Liver (tissue), 9 donors: ENCODE results near the gene CAPN1. TPM values are rescaled to one million over a fixed set of nuclear protein-coding genes. Genes with fewer than 3 reads are reported as not detected.

Experiments
- DNase-seq: peaks from one replicate; pipeline ENCODE4 v3.0.0-alpha.2; 2017; ENCODE audit warnings: low spot score
- H3K27ac ChIP-seq, 2 donors: one replicate each; pipeline ENCODE4 v1.7.0; 2013; ENCODE audit warnings: inconsistent platforms in 2 of 2, low read length in 2 of 2, control low read depth in 1 of 2, low read depth in 1 of 2, mild to moderate bottlenecking in 1 of 2
- H3K27me3 ChIP-seq, 4 donors: one replicate each; pipeline versions ENCODE4 v1.6.1 to v1.7.0; 2013; ENCODE audit warnings: low read length in 3 of 4, inconsistent platforms in 1 of 4, mild to moderate bottlenecking in 1 of 4, moderate library complexity in 1 of 4; ENCODE audit not compliant: control insufficient read depth in 4 of 4, insufficient read depth in 4 of 4
- H3K36me3 ChIP-seq, 4 donors: one replicate each; pipeline versions ENCODE4 v1.6.1 to v1.7.0; 2013; ENCODE audit warnings: low read length in 3 of 4, mild to moderate bottlenecking in 3 of 4, low read depth in 1 of 4, moderate library complexity in 1 of 4; ENCODE audit not compliant: control insufficient read depth in 4 of 4, insufficient read depth in 3 of 4
- H3K4me1 ChIP-seq, 4 donors: one replicate each; pipeline versions ENCODE4 v1.6.1 to v1.7.0; 2013; ENCODE audit warnings: low read length in 3 of 4, mild to moderate bottlenecking in 3 of 4, moderate library complexity in 1 of 4; ENCODE audit not compliant: control insufficient read depth in 4 of 4, insufficient read depth in 4 of 4
- H3K4me3 ChIP-seq, 3 donors: one replicate each; pipeline versions ENCODE4 v1.6.1 to v1.7.0; 2013; ENCODE audit warnings: low read length in 3 of 3, control low read depth in 1 of 3, low read depth in 1 of 3, mild to moderate bottlenecking in 1 of 3
- H3K9ac ChIP-seq, 2 donors: one replicate each; pipeline ENCODE4 v1.7.0; 2013; ENCODE audit warnings: low read length in 2 of 2, mild to moderate bottlenecking in 2 of 2, moderate library complexity in 2 of 2, control low read depth in 1 of 2, low read depth in 1 of 2
- H3K9me3 ChIP-seq, 4 donors: one replicate each; pipeline versions ENCODE4 v1.6.1 to v1.7.0; 2013; ENCODE audit warnings: low read length in 3 of 4; ENCODE audit not compliant: control insufficient read depth in 4 of 4
- ATF3 ChIP-seq: IDR thresholded peaks from 2 replicates; pipeline ENCODE4 v1.6.1; 2016; ENCODE audit warnings: antibody characterized with exemption
- EGR1 ChIP-seq, 2 donors: IDR thresholded peaks; 2 replicates each; pipeline ENCODE4 v1.6.1; 2016 to 2018; ENCODE audit warnings: antibody characterized with exemption in 2 of 2, low read depth in 2 of 2
- FOXA1 ChIP-seq: IDR thresholded peaks from 2 replicates; pipeline ENCODE4 v1.6.1; 2016; ENCODE audit warnings: antibody characterized with exemption
- FOXA2 ChIP-seq: IDR thresholded peaks from 2 replicates; pipeline ENCODE4 v1.6.1; 2016; ENCODE audit warnings: antibody characterized with exemption
- GABPA ChIP-seq, 2 donors: IDR thresholded peaks in 1 of 2; conservative IDR thresholded peaks in 1 of 2; 2 replicates each; pipeline ENCODE4 v1.6.1; 2016; ENCODE audit warnings: antibody characterized with exemption in 2 of 2, mild to moderate bottlenecking in 1 of 2, moderate library complexity in 1 of 2
- HNF4A ChIP-seq, 2 donors: conservative IDR thresholded peaks; 2 replicates each; pipeline ENCODE4 v1.6.1; 2016; ENCODE audit warnings: antibody characterized with exemption in 2 of 2, mild to moderate bottlenecking in 2 of 2
- HNF4G ChIP-seq: IDR thresholded peaks from 2 replicates; pipeline ENCODE4 v1.6.1; 2016; ENCODE audit warnings: antibody characterized with exemption
- MAX ChIP-seq: IDR thresholded peaks from 2 replicates; pipeline ENCODE4 v1.6.1; 2016; ENCODE audit warnings: antibody characterized with exemption
- NR2F2 ChIP-seq: IDR thresholded peaks from 2 replicates; pipeline ENCODE4 v1.6.1; 2016; ENCODE audit warnings: antibody characterized with exemption
- RAD21 ChIP-seq, 2 donors: IDR thresholded peaks; 2 replicates each; pipeline ENCODE4 v1.6.1; 2016; ENCODE audit warnings: antibody characterized with exemption in 2 of 2, mild to moderate bottlenecking in 2 of 2
- RXRA ChIP-seq, 2 donors: IDR thresholded peaks; 2 replicates each; pipeline ENCODE4 v1.6.1; 2017 to 2018; ENCODE audit warnings: antibody characterized with exemption in 2 of 2, mild to moderate bottlenecking in 1 of 2
- TAF1 ChIP-seq: conservative IDR thresholded peaks from 2 replicates; pipeline ENCODE4 v1.6.1; 2016; ENCODE audit warnings: antibody characterized with exemption, mild to moderate bottlenecking
- YY1 ChIP-seq: IDR thresholded peaks from 2 replicates; pipeline ENCODE4 v1.6.1; 2016; ENCODE audit warnings: antibody characterized with exemption, mild to moderate bottlenecking
- WGBS: extraction: QIAGEN DNeasy Blood & Tissue Kit; methylation state at CpG from one replicate; pipeline ENCODE4 v1.1.7; 2013; 5-methylcytosine and 5-hydroxymethylcytosine counted together
- polyA plus RNA-seq, 2 donors: library from polyadenylated mRNA; stranded (reverse) in 1 of 2; unstranded in 1 of 2; fragments of 200-250 nt in 1 of 2; fragments of >200 nt in 1 of 2; fragmentation: Nextera tagmentation in 1 of 2; extraction: Ambion mirVana in 1 of 2; gene quantifications; one replicate each; pipeline versions ENCODE4 v1.2.1 to v1.2.3, GENCODE V29; 2013 to 2015
- total RNA-seq, 2 donors: library from RNA; depleted of rRNA; stranded (reverse); fragments of >200 nt; gene quantifications; one replicate each; pipeline ENCODE4 v1.2.3, GENCODE V29; 2014
- TF ChIP-seq, protein P1 (sequence below): fragments of 150-350 bp; IDR thresholded peaks from 2 replicates; pipeline ENCODE4 v1.5.1; 2017; ENCODE audit warnings: improper control_type of control experiment, low read depth, low read length; ENCODE audit not compliant: missing input control
- TF ChIP-seq, protein P2 (sequence below): IDR thresholded peaks from 2 replicates; pipeline ENCODE4 v1.6.1; 2016; ENCODE audit warnings: antibody characterized with exemption
- donor health status: healthy.
- donor health status: healthy.
- donor health status: healthy.
- donor health status: healthy.
- donor health status: healthy.

The CAPN1 gene
- total and polyA plus RNA-seq, 4 donors = 39.6 to 183 (median 65.1) TPM

DNA sequence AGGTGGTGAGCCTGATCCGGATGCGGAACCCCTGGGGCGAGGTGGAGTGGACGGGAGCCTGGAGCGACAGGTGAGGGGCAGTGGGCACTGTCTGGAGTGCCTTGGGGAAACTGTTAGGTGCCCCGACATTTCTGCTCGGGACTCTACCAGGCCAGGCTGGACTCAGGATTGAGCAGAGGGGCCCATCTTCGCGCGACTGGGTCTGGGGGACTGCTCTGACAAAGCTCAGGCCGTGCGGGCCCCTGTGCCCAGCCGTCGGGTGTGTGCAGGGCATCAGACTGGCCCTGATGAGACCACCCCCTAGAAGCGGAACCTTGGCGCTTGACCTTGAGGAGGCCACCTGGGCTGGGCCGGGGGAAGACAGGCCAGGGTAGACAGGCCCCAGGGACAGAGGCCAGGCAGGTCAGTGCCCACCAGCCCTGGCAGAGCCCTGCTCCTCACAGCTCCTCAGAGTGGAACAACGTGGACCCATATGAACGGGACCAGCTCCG lies 6.3 kb downstream of the CAPN1 start:
- peaks cover 16 to 49% (median 32%) of the 10 kb centered on the region in 4 donors for H3K36me3 ChIP-seq
- no peak overlapping the region for H3K4me3 ChIP-seq
- no peak overlapping the region for H3K9ac ChIP-seq
- DNase-seq = no peak
- H3K27me3 ChIP-seq = no peaks in the 10 kb centered on the region
- 97% methylated on average over 20 of the region's 20 CpGs for WGBS
- H3K27ac ChIP-seq = no peak overlapping the region
- peaks cover 0 to 4% (median under 1%) of the 10 kb centered on the region in 4 donors for H3K4me1 ChIP-seq
- no peaks in the 10 kb centered on the region for H3K9me3 ChIP-seq
- TF ChIP-seq, protein P1, sequence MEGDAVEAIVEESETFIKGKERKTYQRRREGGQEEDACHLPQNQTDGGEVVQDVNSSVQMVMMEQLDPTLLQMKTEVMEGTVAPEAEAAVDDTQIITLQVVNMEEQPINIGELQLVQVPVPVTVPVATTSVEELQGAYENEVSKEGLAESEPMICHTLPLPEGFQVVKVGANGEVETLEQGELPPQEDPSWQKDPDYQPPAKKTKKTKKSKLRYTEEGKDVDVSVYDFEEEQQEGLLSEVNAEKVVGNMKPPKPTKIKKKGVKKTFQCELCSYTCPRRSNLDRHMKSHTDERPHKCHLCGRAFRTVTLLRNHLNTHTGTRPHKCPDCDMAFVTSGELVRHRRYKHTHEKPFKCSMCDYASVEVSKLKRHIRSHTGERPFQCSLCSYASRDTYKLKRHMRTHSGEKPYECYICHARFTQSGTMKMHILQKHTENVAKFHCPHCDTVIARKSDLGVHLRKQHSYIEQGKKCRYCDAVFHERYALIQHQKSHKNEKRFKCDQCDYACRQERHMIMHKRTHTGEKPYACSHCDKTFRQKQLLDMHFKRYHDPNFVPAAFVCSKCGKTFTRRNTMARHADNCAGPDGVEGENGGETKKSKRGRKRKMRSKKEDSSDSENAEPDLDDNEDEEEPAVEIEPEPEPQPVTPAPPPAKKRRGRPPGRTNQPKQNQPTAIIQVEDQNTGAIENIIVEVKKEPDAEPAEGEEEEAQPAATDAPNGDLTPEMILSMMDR = no peak
- no peak for TF ChIP-seq YY1
- no peak for TF ChIP-seq ATF3
- no peak for TF ChIP-seq GABPA (IDR thresholded peaks at IDR 0.05 in 1 of 2, conservative IDR thresholded peaks at IDR 0.05 in 1 of 2)
- TF ChIP-seq FOXA1 = no peak
- no peak for TF ChIP-seq EGR1 (IDR thresholded peaks at IDR 0.05; ENCODE audit: low read depth in 2 of 2)
- no peak for TF ChIP-seq RAD21 (IDR thresholded peaks at IDR 0.05)
- TF ChIP-seq, protein P2, sequence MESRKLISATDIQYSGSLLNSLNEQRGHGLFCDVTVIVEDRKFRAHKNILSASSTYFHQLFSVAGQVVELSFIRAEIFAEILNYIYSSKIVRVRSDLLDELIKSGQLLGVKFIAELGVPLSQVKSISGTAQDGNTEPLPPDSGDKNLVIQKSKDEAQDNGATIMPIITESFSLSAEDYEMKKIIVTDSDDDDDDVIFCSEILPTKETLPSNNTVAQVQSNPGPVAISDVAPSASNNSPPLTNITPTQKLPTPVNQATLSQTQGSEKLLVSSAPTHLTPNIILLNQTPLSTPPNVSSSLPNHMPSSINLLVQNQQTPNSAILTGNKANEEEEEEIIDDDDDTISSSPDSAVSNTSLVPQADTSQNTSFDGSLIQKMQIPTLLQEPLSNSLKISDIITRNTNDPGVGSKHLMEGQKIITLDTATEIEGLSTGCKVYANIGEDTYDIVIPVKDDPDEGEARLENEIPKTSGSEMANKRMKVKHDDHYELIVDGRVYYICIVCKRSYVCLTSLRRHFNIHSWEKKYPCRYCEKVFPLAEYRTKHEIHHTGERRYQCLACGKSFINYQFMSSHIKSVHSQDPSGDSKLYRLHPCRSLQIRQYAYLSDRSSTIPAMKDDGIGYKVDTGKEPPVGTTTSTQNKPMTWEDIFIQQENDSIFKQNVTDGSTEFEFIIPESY = no peak
- no peak for TF ChIP-seq RXRA (IDR thresholded peaks at IDR 0.05)
- TF ChIP-seq FOXA2 = no peak

GRCh38 chr11:65188486-65188885 lies 6.8 kb downstream of the CAPN1 start:
- H3K9ac ChIP-seq = no peak overlapping the region
- no peaks in the 10 kb centered on the region for H3K9me3 ChIP-seq
- no peaks in the 10 kb centered on the region for H3K27me3 ChIP-seq
- DNase-seq = no peak
- peaks cover 0 to under 1% (median 0%) of the 10 kb centered on the region in 4 donors for H3K4me1 ChIP-seq
- WGBS = 98% methylated on average over 18 of the region's 18 CpGs
- no peak overlapping the region for H3K27ac ChIP-seq
- no peak overlapping the region for H3K4me3 ChIP-seq
- H3K36me3 ChIP-seq = peaks cover 16 to 49% (median 32%) of the 10 kb centered on the region in 4 donors
- TF ChIP-seq FOXA1 = no peak
- no peak for TF ChIP-seq HNF4A (conservative IDR thresholded peaks at IDR 0.05)
- no peak for TF ChIP-seq NR2F2
- no peak for TF ChIP-seq RAD21 (IDR thresholded peaks at IDR 0.05)

DNA sequence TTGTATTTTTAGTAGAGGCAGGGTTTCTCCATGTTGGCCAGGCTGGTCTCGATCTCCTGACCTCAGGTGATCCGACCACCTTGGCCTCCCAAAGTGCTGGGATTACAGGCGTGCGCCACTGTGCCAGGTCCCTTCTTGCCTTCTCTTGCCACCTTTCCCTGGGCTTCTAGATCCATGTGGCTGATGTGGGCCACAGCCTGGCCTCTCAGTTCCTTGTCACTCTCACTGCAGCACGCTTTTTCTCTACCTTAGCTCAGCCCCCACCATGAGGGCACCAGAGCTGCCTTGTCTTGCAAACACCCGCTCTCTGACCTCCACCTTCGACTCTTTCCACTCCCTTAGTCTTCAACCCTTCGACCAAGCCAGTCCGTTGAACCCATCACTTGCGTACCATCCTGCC lies 7.5 kb downstream of the CAPN1 start:
- no peaks in the 10 kb centered on the region for H3K4me1 ChIP-seq
- H3K27ac ChIP-seq = no peak overlapping the region
- no peaks in the 10 kb centered on the region for H3K27me3 ChIP-seq
- TF ChIP-seq TAF1 (no peak), HNF4A (conservative IDR thresholded peaks at IDR 0.05) (no peak), NR2F2 (no peak), RAD21 (IDR thresholded peaks at IDR 0.05) (no peak), EGR1 (IDR thresholded peaks at IDR 0.05; ENCODE audit: low read depth in 2 of 2) (no peak), GABPA (IDR thresholded peaks at IDR 0.05 in 1 of 2, conservative IDR thresholded peaks at IDR 0.05 in 1 of 2) (no peak), HNF4G (no peak), YY1 (no peak), MAX (no peak)
- TF ChIP-seq, protein P1 = no peak
- TF ChIP-seq, protein P2 = no peak
- H3K9ac ChIP-seq = no peak overlapping the region
- no peak for DNase-seq
- peaks cover 16 to 49% (median 32%) of the 10 kb centered on the region in 4 donors for H3K36me3 ChIP-seq
- WGBS = 90% methylated on average over 10 of the region's 10 CpGs
- H3K9me3 ChIP-seq = no peaks in the 10 kb centered on the region
- no peak overlapping the region for H3K4me3 ChIP-seq
